Activated CD8-positive, alpha-beta T cell treated with anti-CD3 and anti-CD28 coated beads for 36 hours (primary cell): ENCODE data around the gene INTS2. TPM values are rescaled to one million over a fixed set of nuclear protein-coding genes. Genes with fewer than 3 reads are reported as not detected.

Experiments used
- ATAC-seq: fragments of 200-7000 bp; cut with Tn5 transposase; one replicate; pipeline ENCODE4 v1.10.0; 2021; ENCODE audit warnings: mild to moderate bottlenecking, moderate library complexity
- CTCF ChIA-PET: fragments of 350-600 bp; sonication (Branson Sonifier 250); formaldehyde crosslinking; loops from one replicate; lab custom pipeline; 2021; ENCODE audit warnings: antibody characterized with exemption; lab: Charles Lee
- POLR2A ChIA-PET: fragments of 350-600 bp; sonication (Branson Sonifier 250); formaldehyde crosslinking; loops from one replicate; lab custom pipeline; 2021; ENCODE audit warnings: antibody characterized with exemption; lab: Charles Lee
- DNase-seq: peaks from one replicate; pipeline ENCODE4 v3.0.0-alpha.2; 2020
- H3K27ac Mint-ChIP-seq: one replicate; pipeline ENCODE4 v1.8.0; 2021; ENCODE audit warnings: mild to moderate bottlenecking, mixed read lengths
- H3K27me3 Mint-ChIP-seq: one replicate; pipeline ENCODE4 v1.8.0; 2021; ENCODE audit warnings: mixed read lengths
- H3K36me3 Mint-ChIP-seq: one replicate; pipeline ENCODE4 v1.8.0; 2021; ENCODE audit warnings: low read depth, mixed read lengths
- H3K4me1 Mint-ChIP-seq: one replicate; pipeline ENCODE4 v1.8.0; 2021; ENCODE audit warnings: low read depth, mixed read lengths
- H3K4me3 Mint-ChIP-seq: one replicate; pipeline ENCODE4 v1.8.0; 2021; ENCODE audit warnings: mild to moderate bottlenecking, moderate library complexity, mixed read lengths
- H3K9me3 Mint-ChIP-seq: one replicate; pipeline ENCODE4 v1.8.0; 2021; ENCODE audit warnings: mixed read lengths
- intact Hi-C: fragments of 100-400 bp; cut with micrococcal nuclease; formaldehyde crosslinking; loops from one replicate; pipeline ENCODE4 v1.10.0; 2022
- total RNA-seq, 2 experiments: library from RNA; stranded (reverse); gene quantifications; one replicate each; pipeline ENCODE4 v1.2.3, GENCODE V29; 2021
- TF ChIP-seq, protein P1 (sequence below): fragments of 200-600 bp; IDR thresholded peaks from one replicate; pipeline ENCODE4 v1.8.0; 2022; ENCODE audit warnings: antibody characterized with exemption, mild to moderate bottlenecking

INTS2 gene
- total RNA-seq, 2 experiments from 2014 or later, result 30.7 to 33.5 TPM

DNA sequence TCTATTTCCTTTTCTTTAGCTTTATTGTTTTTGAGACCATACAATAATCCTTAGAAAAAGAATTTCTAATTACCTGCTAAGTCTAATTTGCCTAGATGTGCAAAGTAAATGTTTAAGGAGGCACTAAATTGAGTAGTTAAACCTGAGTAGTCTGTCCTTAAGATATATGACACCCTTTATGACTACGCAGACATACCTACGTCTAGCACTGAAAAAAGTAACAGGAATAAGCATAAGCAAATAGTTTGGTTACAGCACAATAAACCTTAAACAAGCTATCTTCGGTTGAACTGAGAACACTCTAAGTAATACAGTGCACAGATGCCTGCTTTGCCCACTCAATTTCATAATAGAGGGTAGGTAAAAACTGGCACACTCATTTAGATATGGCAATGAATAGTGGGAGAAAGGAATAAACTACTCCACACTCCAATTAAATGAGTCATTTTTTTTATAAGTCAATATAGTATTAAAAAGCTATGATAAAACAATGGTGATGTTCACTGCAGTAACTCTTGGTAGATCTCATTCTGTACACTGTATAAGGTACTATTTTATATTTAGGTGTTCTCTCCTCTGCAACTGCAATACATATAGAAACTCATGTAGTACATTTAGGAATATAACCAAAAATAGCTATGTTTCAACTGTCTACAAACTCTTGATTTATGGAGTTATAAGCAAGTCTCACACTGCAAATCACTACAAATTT is 19.7 kb upstream of the INTS2 start:
- Mint-ChIP-seq H3K4me3 (no peak overlapping the region), H3K9me3 (no peaks in the 10 kb centered on the region), H3K27me3 (no peaks in the 10 kb centered on the region), H3K27ac (no peak overlapping the region), H3K4me1 (peaks cover 8% of the 10 kb centered on the region), H3K36me3 (peaks cover 14% of the 10 kb centered on the region)
- TF ChIP-seq, protein P1, sequence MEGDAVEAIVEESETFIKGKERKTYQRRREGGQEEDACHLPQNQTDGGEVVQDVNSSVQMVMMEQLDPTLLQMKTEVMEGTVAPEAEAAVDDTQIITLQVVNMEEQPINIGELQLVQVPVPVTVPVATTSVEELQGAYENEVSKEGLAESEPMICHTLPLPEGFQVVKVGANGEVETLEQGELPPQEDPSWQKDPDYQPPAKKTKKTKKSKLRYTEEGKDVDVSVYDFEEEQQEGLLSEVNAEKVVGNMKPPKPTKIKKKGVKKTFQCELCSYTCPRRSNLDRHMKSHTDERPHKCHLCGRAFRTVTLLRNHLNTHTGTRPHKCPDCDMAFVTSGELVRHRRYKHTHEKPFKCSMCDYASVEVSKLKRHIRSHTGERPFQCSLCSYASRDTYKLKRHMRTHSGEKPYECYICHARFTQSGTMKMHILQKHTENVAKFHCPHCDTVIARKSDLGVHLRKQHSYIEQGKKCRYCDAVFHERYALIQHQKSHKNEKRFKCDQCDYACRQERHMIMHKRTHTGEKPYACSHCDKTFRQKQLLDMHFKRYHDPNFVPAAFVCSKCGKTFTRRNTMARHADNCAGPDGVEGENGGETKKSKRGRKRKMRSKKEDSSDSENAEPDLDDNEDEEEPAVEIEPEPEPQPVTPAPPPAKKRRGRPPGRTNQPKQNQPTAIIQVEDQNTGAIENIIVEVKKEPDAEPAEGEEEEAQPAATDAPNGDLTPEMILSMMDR, result no peak
- ChIA-PET POLR2A (interaction anchor here (0.8 kb wide), 1 partner anchor 21 kb away, joined by 3 read pairs; no protein-coding TSS in a partner anchor), CTCF (no interaction called here)
- ATAC-seq (no peak), DNase-seq (no peak)
- intact Hi-C loops, result no loop called here

DNA sequence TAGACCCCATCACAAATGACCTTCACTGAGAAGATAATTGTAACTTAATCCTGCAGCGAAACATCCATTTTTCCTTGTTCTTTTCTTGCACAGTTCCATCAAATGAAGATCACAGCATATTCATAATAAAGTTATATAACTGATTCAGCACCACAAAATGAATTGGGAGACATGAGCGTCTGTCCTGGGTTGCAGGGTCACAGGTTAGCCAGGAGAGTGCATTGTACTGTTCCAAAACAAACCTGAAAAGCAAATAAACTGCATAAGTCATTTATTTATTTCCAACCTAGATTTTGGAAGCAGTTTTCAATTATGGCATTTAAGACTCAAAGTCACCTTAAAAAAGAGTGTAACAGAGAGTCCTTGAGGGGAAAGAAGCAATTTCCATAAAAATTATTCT is 18.6 kb upstream of the INTS2 start:
- H3K27me3 Mint-ChIP-seq, result no peaks in the 10 kb centered on the region
- no peaks in the 10 kb centered on the region for H3K9me3 Mint-ChIP-seq
- ATAC-seq (no peak), DNase-seq (no peak)
- H3K36me3 Mint-ChIP-seq, result peaks cover 14% of the 10 kb centered on the region
- ChIA-PET CTCF (no interaction called here), POLR2A (no interaction called here)
- peak overlapping the region; percentile 25 for H3K27ac Mint-ChIP-seq
- TF ChIP-seq, protein P1, result no peak
- H3K4me1 Mint-ChIP-seq, result peaks cover 8% of the 10 kb centered on the region
- intact Hi-C loops, result no loop called here
- no peak overlapping the region for H3K4me3 Mint-ChIP-seq

DNA sequence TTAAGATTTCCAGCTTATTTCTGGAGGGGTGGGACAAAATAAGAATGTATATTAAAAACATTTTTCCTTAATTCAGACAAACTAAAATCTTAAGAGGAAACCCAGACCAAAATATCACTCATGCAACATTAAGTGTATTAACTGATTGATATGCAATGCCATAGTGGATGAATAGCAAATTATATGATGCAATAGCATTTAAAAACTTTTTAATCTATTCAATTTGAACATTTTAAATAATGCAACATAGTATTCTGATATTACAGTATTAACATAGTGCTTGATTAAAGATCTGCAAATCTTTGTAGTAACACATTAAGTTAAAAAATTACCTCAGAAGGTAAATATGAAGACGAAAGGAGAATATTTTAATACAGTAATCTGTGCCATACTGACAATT is 15.3 kb upstream of the INTS2 start:
- Mint-ChIP-seq H3K36me3 (peaks cover 7% of the 10 kb centered on the region), H3K9me3 (no peaks in the 10 kb centered on the region), H3K27me3 (no peaks in the 10 kb centered on the region), H3K4me3 (no peak overlapping the region), H3K27ac (no peak overlapping the region), H3K4me1 (peaks cover 8% of the 10 kb centered on the region)
- TF ChIP-seq, protein P1, result no peak
- no peak for DNase-seq
- ChIA-PET POLR2A (no interaction called here), CTCF (interaction anchor here (1.7 kb wide), 1 partner anchor 166 kb away, joined by 4 read pairs; no protein-coding TSS in a partner anchor)
- no peak for ATAC-seq
- intact Hi-C loops, result no loop called here

DNA sequence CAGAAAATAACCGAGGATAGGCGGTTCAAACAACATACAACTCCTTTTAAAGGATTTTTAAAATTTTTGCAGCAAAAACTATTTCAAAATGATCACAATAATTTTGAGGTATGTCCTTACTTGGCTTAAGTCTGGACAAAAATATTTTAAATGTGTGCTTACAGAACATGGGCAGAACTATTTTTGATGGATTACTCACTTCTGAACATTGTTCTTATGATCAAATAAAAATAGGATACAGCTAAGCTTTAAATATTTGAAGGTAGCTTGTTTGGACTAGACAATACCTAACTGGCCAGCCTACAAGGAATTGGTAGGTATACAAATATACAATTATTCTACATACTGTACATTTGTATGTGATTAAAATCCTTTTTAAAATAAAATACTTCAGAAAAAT is 14.3 kb upstream of the INTS2 start:
- H3K4me1 Mint-ChIP-seq, result peaks cover 8% of the 10 kb centered on the region
- TF ChIP-seq, protein P1, result no peak
- ATAC-seq (no peak), DNase-seq (no peak)
- no peaks in the 10 kb centered on the region for H3K27me3 Mint-ChIP-seq
- no peaks in the 10 kb centered on the region for H3K9me3 Mint-ChIP-seq
- CTCF ChIA-PET, result interaction anchor here (1.7 kb wide), 1 partner anchor 167 kb away, joined by 4 read pairs; no protein-coding TSS in a partner anchor
- peaks cover 7% of the 10 kb centered on the region for H3K36me3 Mint-ChIP-seq
- intact Hi-C loops, result no loop called here
- H3K4me3 Mint-ChIP-seq, result no peak overlapping the region
- POLR2A ChIA-PET, result no interaction called here
- H3K27ac Mint-ChIP-seq, result no peak overlapping the region

DNA sequence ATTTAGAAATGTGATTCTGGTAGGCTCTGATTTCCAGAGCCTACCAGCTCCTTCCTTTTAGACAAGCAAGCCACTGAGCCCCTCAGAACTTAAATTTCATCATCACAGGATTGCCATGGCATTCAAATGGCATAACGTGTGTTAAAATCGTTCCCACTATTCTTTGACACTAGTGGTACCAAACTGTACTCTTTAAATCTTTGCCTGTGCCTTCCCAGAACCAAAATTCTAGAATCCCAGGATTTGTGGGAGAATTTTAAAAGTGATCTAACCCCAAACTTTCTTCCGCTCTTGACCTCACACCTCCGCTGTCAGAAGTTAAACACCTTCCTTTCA is 287 bp upstream of the INTS2 start:
- intact Hi-C loops, result no loop called here
- Mint-ChIP-seq H3K9me3 (no peaks in the 10 kb centered on the region), H3K4me3 (peak overlapping the region; percentile 87), H3K4me1 (peaks cover 20% of the 10 kb centered on the region), H3K27ac (peak overlapping the region; percentile 90), H3K36me3 (peaks cover 15% of the 10 kb centered on the region), H3K27me3 (no peaks in the 10 kb centered on the region)
- TF ChIP-seq, protein P1, result no peak
- ChIA-PET CTCF (no interaction called here), POLR2A (no interaction called here)
- ATAC-seq (no peak), DNase-seq (no peak)
